ENCODE data around the gene ZEB2.

DNA sequence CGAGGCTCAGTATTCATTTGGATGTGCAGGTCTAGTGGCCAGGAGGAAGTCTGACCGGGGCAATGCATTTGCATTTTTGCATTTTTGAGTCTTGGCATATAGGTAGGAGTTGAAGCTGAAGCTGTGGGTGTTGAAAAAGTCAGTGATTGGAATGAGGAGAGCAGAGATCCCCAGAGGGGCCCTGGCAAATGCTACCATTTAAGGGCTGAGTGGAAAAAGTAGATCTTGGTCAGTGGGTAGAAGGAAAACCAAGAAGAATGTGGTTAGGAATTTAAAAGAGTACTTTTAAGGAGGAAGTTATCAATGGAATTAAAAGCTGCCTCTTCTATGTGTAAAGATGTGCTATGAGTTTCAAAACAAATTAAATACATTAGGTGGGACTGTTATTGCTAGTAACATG lies 143.0 kb downstream of the ZEB2 start:
- TF ChIP-seq, protein P1, sequence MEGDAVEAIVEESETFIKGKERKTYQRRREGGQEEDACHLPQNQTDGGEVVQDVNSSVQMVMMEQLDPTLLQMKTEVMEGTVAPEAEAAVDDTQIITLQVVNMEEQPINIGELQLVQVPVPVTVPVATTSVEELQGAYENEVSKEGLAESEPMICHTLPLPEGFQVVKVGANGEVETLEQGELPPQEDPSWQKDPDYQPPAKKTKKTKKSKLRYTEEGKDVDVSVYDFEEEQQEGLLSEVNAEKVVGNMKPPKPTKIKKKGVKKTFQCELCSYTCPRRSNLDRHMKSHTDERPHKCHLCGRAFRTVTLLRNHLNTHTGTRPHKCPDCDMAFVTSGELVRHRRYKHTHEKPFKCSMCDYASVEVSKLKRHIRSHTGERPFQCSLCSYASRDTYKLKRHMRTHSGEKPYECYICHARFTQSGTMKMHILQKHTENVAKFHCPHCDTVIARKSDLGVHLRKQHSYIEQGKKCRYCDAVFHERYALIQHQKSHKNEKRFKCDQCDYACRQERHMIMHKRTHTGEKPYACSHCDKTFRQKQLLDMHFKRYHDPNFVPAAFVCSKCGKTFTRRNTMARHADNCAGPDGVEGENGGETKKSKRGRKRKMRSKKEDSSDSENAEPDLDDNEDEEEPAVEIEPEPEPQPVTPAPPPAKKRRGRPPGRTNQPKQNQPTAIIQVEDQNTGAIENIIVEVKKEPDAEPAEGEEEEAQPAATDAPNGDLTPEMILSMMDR (IDR thresholded peaks at IDR 0.05), result no peak
- TF ChIP-seq POLR2A (IDR thresholded peaks at IDR 0.05), result no peak
